ENCODE results near the gene SYT11. TPM values are rescaled to one million over a fixed set of nuclear protein-coding genes. Genes with fewer than 3 reads are reported as not detected.
"Not testable (repeated sequence)": the region's sequence is repeated elsewhere in the genome, so short reads cannot be mapped to it uniquely, and the experiment has no call there.

SYT11 gene
- total and polyA plus RNA-seq, 12 donors = 1.1 to 28.2 (median 8.1) TPM

DNA sequence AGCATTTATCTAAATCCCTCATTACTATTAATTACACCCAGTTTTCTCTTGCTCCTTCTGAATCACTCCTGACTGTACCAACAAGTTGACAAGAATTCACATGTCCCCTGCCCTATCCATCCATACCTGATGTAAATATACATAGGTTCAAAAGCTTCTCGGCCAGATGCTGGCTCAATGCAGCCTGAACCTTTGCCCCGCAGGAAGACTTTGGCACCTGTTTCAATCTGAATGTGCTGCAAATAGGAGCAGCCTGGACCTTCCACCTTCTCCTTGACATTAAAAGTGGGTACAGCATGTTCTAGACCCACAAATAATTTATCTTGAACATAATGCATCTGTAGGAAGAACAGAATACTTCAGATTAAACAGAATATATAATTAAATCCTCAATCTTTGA, 66.1 kb downstream of the SYT11 start:
- H3K4me1 ChIP-seq (replicated peaks in 1 of 2) = peaks cover 4 to 16% of the 10 kb centered on the region in 2 donors
- TF ChIP-seq, protein P1, sequence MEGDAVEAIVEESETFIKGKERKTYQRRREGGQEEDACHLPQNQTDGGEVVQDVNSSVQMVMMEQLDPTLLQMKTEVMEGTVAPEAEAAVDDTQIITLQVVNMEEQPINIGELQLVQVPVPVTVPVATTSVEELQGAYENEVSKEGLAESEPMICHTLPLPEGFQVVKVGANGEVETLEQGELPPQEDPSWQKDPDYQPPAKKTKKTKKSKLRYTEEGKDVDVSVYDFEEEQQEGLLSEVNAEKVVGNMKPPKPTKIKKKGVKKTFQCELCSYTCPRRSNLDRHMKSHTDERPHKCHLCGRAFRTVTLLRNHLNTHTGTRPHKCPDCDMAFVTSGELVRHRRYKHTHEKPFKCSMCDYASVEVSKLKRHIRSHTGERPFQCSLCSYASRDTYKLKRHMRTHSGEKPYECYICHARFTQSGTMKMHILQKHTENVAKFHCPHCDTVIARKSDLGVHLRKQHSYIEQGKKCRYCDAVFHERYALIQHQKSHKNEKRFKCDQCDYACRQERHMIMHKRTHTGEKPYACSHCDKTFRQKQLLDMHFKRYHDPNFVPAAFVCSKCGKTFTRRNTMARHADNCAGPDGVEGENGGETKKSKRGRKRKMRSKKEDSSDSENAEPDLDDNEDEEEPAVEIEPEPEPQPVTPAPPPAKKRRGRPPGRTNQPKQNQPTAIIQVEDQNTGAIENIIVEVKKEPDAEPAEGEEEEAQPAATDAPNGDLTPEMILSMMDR (IDR thresholded peaks at IDR 0.05) = no peak
- TF ChIP-seq POLR2A (IDR thresholded peaks at IDR 0.05) = no peak
- no peak overlapping the region for H3K27ac ChIP-seq
- no peak for DNase-seq
- WGBS, 4 donors = 84 to 93% (median 87%) methylated on average over 2 of the region's 2 CpGs
- no peak overlapping the region for H3K4me3 ChIP-seq
- intact Hi-C loops (cut with DNase I) = no loop called here
- no peaks in the 10 kb centered on the region for H3K9me3 ChIP-seq (replicated peaks in 1 of 3)
- H3K36me3 ChIP-seq (replicated peaks in 1 of 2) = peaks cover 0 to 97% of the 10 kb centered on the region in 2 donors
- H3K27me3 ChIP-seq = no peaks in the 10 kb centered on the region

DNA sequence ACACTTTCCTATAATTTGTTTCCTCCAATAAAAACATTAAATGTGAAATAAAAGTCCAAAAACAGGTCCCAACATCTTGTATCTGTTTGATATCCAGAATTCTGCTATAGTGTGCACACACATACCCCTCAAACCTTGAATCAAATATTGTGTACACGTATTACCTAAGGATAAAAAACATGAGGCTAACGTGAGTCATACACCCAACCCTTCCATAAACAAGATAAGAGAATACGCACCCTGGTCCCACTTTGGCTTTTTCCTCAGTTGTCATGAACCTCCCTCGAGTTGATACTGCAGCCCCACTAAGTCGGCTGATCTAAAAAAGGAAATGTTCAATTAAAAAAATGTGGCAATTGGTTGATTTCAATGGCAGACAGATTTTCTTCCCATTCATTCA, 69.7 kb downstream of the SYT11 start:
- WGBS, 4 donors = 49 to 56% (median 54%) methylated on average over 5 of the region's 5 CpGs
- peak in 2 of 7 donors; percentile 7 to 13 for DNase-seq
- Histone ChIP-seq H3K4me1 (replicated peaks in 1 of 2) (peaks cover 35 to 47% of the 10 kb centered on the region in 2 donors), H3K27me3 (no peaks in the 10 kb centered on the region), H3K4me3 (no peak overlapping the region), H3K27ac (peak overlapping the region in 2 of 5 donors; percentile 0 to 20), H3K36me3 (replicated peaks in 1 of 2) (peaks cover 0 to 88% of the 10 kb centered on the region in 2 donors), H3K9me3 (replicated peaks in 1 of 3) (no peaks in the 10 kb centered on the region)
- intact Hi-C loops (cut with DNase I) = no loop called here
- TF ChIP-seq POLR2A (IDR thresholded peaks at IDR 0.05) = no peak
- TF ChIP-seq, protein P1 (IDR thresholded peaks at IDR 0.05) = no peak

DNA sequence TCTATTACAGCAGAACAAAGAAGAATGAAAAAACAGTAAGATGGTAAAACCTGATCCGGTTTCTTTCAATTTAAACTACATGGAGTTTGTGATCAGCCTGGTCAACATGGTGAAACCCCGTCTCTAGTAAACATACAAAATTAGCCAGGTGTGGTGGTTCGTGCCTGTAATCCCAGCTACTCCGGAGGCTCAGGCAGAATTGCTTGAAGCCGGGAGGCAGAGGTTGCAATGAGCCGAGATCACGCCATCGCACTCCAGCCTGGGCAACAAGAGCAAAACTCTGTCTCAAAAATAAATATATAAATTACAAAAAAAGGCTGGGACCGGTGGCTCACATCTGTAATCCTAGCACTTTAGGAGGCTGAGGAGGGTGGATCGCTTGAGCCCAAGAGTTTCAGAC, 71.4 kb downstream of the SYT11 start:
- 45 to 60% (median 46%) methylated on average over 10 of the region's 10 CpGs for WGBS, 4 donors
- peaks cover 0 to 71% of the 10 kb centered on the region in 2 donors for H3K36me3 ChIP-seq (replicated peaks in 1 of 2)
- peak overlapping the region in 2 of 5 donors; percentile 36 to 53 for H3K27ac ChIP-seq
- intact Hi-C loops (cut with DNase I); H3K9me3 ChIP-seq (replicated peaks in 1 of 3); H3K27me3 ChIP-seq: not testable (repeated sequence)
- peaks cover 35 to 53% of the 10 kb centered on the region in 2 donors for H3K4me1 ChIP-seq (replicated peaks in 1 of 2)
- DNase-seq = peak in 1 of 7 donors; percentile 45
- H3K4me3 ChIP-seq = peak overlapping the region in 1 of 4 donors; percentile 4

DNA sequence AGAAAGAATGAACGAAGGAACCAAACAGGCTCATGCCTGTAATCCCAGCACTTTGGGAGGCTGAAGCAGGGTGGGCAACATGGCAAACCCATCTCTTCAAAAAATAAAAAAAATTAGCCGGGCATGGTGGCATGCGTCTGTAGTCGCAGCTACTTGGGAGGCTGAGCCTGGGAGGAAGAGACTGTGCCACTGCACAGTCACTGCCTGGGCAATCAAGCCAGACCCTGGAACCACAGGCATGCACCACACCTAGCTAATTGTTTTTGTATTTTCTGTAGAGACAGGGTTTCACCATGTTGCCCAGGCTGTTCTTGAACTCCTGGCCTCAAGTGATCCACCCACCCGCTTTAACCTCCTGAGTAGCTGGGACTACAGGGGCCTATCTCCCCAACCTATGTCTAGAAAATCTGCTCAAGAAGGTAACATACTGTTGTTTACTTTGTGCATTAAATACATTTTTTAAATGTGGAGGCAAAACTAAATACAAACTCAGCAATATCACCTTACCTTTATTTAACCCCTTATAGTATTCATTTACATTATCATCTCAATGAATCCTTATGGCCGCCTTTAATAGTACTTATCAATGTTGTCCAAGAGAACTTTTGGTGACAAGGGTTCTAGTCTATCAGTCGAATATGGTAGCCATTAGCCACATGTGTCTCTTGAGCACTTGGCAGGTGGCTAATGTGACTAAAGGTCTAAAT, 72.1 kb downstream of the SYT11 start:
- H3K9me3 ChIP-seq (replicated peaks in 1 of 3) = no peaks in the 10 kb centered on the region
- H3K4me3 ChIP-seq = peak overlapping the region in 1 of 4 donors; percentile 4
- TF ChIP-seq, protein P1 (IDR thresholded peaks at IDR 0.05) = no peak
- peak in 2 of 7 donors; percentile 16 to 49 for DNase-seq
- no peaks in the 10 kb centered on the region for H3K27me3 ChIP-seq
- intact Hi-C loops (cut with DNase I) = no loop called here
- peaks cover 0 to 64% of the 10 kb centered on the region in 2 donors for H3K36me3 ChIP-seq (replicated peaks in 1 of 2)
- H3K27ac ChIP-seq = peak overlapping the region in 3 of 5 donors; percentile 27 to 53 (median 36)
- H3K4me1 ChIP-seq (replicated peaks in 1 of 2) = peaks cover 35 to 53% of the 10 kb centered on the region in 2 donors
- WGBS, 4 donors = 55 to 62% (median 58%) methylated on average over 7 of the region's 7 CpGs

DNA sequence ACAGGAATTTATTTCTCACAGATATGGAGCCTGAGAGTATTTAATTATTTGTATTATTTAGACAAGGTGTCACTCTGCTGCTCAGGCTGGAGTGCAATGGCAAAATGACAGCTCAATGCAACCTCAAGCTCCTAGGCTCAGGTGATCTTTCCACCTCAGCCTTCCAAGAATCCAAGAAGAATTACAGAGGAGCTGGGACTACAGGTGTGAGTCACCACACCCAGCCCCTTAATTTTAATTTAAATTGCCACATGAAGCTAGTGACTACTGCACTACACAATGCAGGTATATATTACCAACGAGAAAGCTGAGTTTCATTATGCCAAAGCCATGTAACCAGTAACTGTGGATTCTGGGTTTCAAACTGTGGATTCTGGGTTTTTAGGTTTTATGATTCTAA, 72.7 kb downstream of the SYT11 start:
- Histone ChIP-seq H3K36me3 (replicated peaks in 1 of 2) (peaks cover 0 to 58% of the 10 kb centered on the region in 2 donors), H3K4me1 (replicated peaks in 1 of 2) (peaks cover 35 to 53% of the 10 kb centered on the region in 2 donors), H3K9me3 (replicated peaks in 1 of 3) (no peaks in the 10 kb centered on the region), H3K27me3 (no peaks in the 10 kb centered on the region), H3K4me3 (no peak overlapping the region), H3K27ac (no peak overlapping the region)
- DNase-seq = peak in 1 of 7 donors; percentile 39
- 30 to 46% (median 39%) methylated on average over 1 of the region's 1 CpG for WGBS, 4 donors
- intact Hi-C loops (cut with DNase I) = no loop called here
- TF ChIP-seq POLR2A (IDR thresholded peaks at IDR 0.05) = no peak
- TF ChIP-seq, protein P1 (IDR thresholded peaks at IDR 0.05) = no peak
